Mesothelial cell of epicardium (in vitro differentiated cells): ENCODE measurements around the gene RPS6KA4. TPM values are rescaled to one million over a fixed set of nuclear protein-coding genes. Genes with fewer than 3 reads are reported as not detected.

Experiments used
- DNase-seq, 2 experiments: peaks; one replicate each; pipeline ENCODE4 v3.0.0; 2021; ENCODE audit warnings: low spot score in 2 of 2; ENCODE audit not compliant: unreplicated experiment in 2 of 2
- H3K27ac Mint-ChIP-seq: 2 replicates; pipeline ENCODE4 v1.8.0; 2021; ENCODE audit warnings: mixed read lengths
- H3K27me3 Mint-ChIP-seq: 2 replicates; pipeline ENCODE4 v1.8.0; 2021; ENCODE audit warnings: low read depth, mixed read lengths
- H3K36me3 Mint-ChIP-seq: 2 replicates; pipeline ENCODE4 v1.8.0; 2021; ENCODE audit warnings: mixed read lengths
- H3K4me1 Mint-ChIP-seq: 2 replicates; pipeline ENCODE4 v1.8.0; 2021; ENCODE audit warnings: mixed read lengths
- H3K4me3 Mint-ChIP-seq: 2 replicates; pipeline ENCODE4 v1.8.0; 2021; ENCODE audit warnings: mild to moderate bottlenecking, moderate library complexity, mixed read lengths
- H3K9me3 Mint-ChIP-seq: 2 replicates; pipeline ENCODE4 v1.8.0; 2021; ENCODE audit warnings: mixed read lengths
- CTCF ChIP-seq: fragments of 200-600 bp; sonication (generic); IDR thresholded peaks from one replicate; pipeline ENCODE4 v1.5.0; 2021; ENCODE audit warnings: antibody characterized with exemption; ENCODE audit not compliant: unreplicated experiment
- total RNA-seq: library from RNA; stranded (reverse); gene quantifications from 3 replicates; pipeline ENCODE4 v1.2.1, GENCODE V29; 2021

Gene RPS6KA4
- total RNA-seq, 1 donor from 2014 or later, result 30.1 TPM

DNA sequence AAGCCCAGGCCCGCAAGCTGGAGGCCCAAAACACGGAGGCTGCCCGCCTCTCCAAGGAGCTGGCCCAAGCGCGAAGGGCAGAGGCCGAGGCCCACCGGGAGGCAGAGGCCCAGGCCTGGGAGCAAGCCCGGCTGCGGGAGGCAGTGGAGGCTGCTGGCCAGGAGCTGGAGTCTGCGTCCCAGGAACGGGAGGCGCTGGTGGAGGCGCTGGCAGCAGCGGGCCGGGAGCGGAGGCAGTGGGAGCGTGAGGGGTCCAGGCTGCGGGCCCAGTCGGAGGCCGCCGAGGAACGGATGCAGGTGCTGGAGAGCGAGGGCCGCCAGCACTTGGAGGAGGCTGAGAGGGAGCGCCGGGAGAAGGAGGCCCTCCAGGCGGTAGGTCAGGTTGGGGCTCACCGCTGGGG, 14.2 kb upstream of the RPS6KA4 start:
- Mint-ChIP-seq H3K27ac (no peak overlapping the region), H3K4me1 (peaks cover 8% of the 10 kb centered on the region), H3K4me3 (no peak overlapping the region), H3K9me3 (no peaks in the 10 kb centered on the region), H3K36me3 (no peaks in the 10 kb centered on the region), H3K27me3 (peaks cover 3% of the 10 kb centered on the region)
- no peak for TF ChIP-seq CTCF
- DNase-seq, result no peak

- Mint-ChIP-seq H3K27me3 (no peaks in the 10 kb centered on the region), H3K4me3 (no peak overlapping the region), H3K4me1 (no peaks in the 10 kb centered on the region), H3K36me3 (no peaks in the 10 kb centered on the region), H3K9me3 (no peaks in the 10 kb centered on the region), H3K27ac (no peak overlapping the region)
- TF ChIP-seq CTCF, result no peak
- DNase-seq, result no peak
These were observed 11.6 kb upstream of the RPS6KA4 start for GRCh38 chr11:64347193-64347867.

DNA sequence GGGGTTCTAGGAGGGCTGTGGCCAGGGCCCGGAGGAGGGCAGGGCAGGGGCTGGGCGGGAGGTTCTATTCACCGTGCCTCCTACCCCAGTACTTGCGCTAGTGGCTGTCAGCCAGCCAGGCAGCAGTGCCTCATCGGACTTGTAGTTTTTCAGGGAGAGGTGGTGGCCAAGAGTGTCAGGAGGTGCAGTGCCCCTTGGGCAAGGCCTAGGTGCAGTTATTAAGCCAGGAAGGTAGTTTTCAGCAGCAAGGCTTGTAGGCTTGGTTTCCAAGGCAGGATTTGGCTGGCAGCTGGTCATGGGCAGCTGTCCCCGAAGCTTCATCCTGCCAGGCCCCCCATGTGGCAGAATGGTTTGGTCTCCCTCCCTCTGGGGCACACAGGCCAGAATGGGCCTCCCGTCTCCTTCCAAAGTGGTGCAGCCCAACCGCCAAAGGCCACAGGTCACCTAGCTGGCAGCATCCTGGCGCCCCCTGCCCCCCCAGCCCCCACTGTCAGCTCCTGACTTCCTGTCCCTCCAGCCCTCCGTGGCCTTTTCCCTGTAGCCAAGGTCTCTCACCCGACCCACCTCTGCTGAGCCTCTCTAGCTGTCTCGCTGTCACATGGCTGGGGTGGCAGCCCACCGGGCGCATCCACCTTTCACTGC, 10.5 kb upstream of the RPS6KA4 start:
- H3K27me3 Mint-ChIP-seq, result no peaks in the 10 kb centered on the region
- H3K4me3 Mint-ChIP-seq, result no peak overlapping the region
- H3K36me3 Mint-ChIP-seq, result no peaks in the 10 kb centered on the region
- DNase-seq, result no peak
- H3K4me1 Mint-ChIP-seq, result no peaks in the 10 kb centered on the region
- TF ChIP-seq CTCF, result no peak
- no peaks in the 10 kb centered on the region for H3K9me3 Mint-ChIP-seq
- no peak overlapping the region for H3K27ac Mint-ChIP-seq

GRCh38 chr11:64349025-64349387, 10.0 kb upstream of the RPS6KA4 start:
- no peak for TF ChIP-seq CTCF
- Mint-ChIP-seq H3K4me1 (no peaks in the 10 kb centered on the region), H3K4me3 (no peak overlapping the region), H3K27ac (no peak overlapping the region), H3K27me3 (no peaks in the 10 kb centered on the region), H3K9me3 (no peaks in the 10 kb centered on the region), H3K36me3 (no peaks in the 10 kb centered on the region)
- no peak for DNase-seq

- no peak for TF ChIP-seq CTCF
- H3K27ac Mint-ChIP-seq, result no peak overlapping the region
- H3K4me1 Mint-ChIP-seq, result no peaks in the 10 kb centered on the region
- no peaks in the 10 kb centered on the region for H3K9me3 Mint-ChIP-seq
- no peak overlapping the region for H3K4me3 Mint-ChIP-seq
- no peaks in the 10 kb centered on the region for H3K36me3 Mint-ChIP-seq
- DNase-seq, result no peak
- H3K27me3 Mint-ChIP-seq, result no peaks in the 10 kb centered on the region
These were observed 9.6 kb upstream of the RPS6KA4 start for GRCh38 chr11:64349404-64349803.
